SK-N-SH treated with all-trans-retinoic acid at 6 μM for 48 hours (cell line): ENCODE data around the gene IGFBP7.
A peak's percentile ranks its signal among the peaks of the same experiment; 100 is the strongest.

Source experiments
- ATAC-seq: fragments of 200-7000 bp; cut with Tn5 transposase; 3 replicates; pipeline ENCODE4 v1.9.1; 2020; ENCODE audit warnings: mild to moderate bottlenecking, moderate library complexity
- ARNTL ChIP-seq: fragments of 450-650 bp; formaldehyde crosslinking; IDR thresholded peaks from 2 replicates; pipeline ENCODE4 v1.5.0; 2020; ENCODE audit warnings: low read depth, mild to moderate bottlenecking, moderate library complexity, borderline replicate concordance
- BACH2 ChIP-seq: fragments of 250-450 bp; sonication (Bioruptor Pico); IDR thresholded peaks from 2 replicates; pipeline ENCODE4 v1.9.0; 2021; ENCODE audit warnings: mild to moderate bottlenecking, borderline replicate concordance
- CREB5 ChIP-seq: fragments of 250-450 bp; sonication (Bioruptor Pico); IDR thresholded peaks from 2 replicates; pipeline ENCODE4 v1.5.1; 2020; ENCODE audit warnings: low read depth, mild to moderate bottlenecking, moderate library complexity
- CSDC2 ChIP-seq: fragments of 250-450 bp; sonication (Bioruptor Pico); IDR thresholded peaks from 2 replicates; pipeline ENCODE4 v1.5.0; 2020; ENCODE audit warnings: mild to moderate bottlenecking, moderate library complexity
- ESRRG ChIP-seq: fragments of 250-450 bp; sonication (Bioruptor Pico); IDR thresholded peaks from 2 replicates; pipeline ENCODE4 v1.6.1; 2021; ENCODE audit warnings: mild to moderate bottlenecking
- GLIS3 ChIP-seq: fragments of 250-450 bp; sonication (Bioruptor Pico); IDR thresholded peaks from 2 replicates; pipeline ENCODE4 v1.5.0; 2020; ENCODE audit warnings: mild to moderate bottlenecking, moderate library complexity
- ISL1 ChIP-seq: fragments of 250-450 bp; sonication (Bioruptor Pico); IDR thresholded peaks from 2 replicates; pipeline ENCODE4 v2.1.2; 2022; ENCODE audit warnings: mild to moderate bottlenecking, moderate library complexity
- OSR1 ChIP-seq: fragments of 250-450 bp; sonication (Bioruptor Pico); IDR thresholded peaks from 2 replicates; pipeline ENCODE4 v1.8.0; 2022; ENCODE audit warnings: moderate library complexity, mild to moderate bottlenecking, inconsistent platforms
- PATZ1 ChIP-seq: fragments of 250-450 bp; sonication (Bioruptor Pico); IDR thresholded peaks from 2 replicates; pipeline ENCODE4 v1.8.0; 2020; ENCODE audit warnings: mild to moderate bottlenecking, moderate library complexity, borderline replicate concordance
- PPARA ChIP-seq: fragments of 250-450 bp; sonication (Bioruptor Pico); IDR thresholded peaks from 2 replicates; pipeline ENCODE4 v1.5.0; 2020; ENCODE audit warnings: mild to moderate bottlenecking, borderline replicate concordance
- RARB ChIP-seq: fragments of 250-450 bp; sonication (Bioruptor Pico); IDR thresholded peaks from 2 replicates; pipeline ENCODE4 v1.8.0; 2021; ENCODE audit warnings: mild to moderate bottlenecking, moderate library complexity
- SNAI2 ChIP-seq: fragments of 250-450 bp; sonication (Bioruptor Pico); IDR thresholded peaks from 2 replicates; pipeline ENCODE4 v1.5.0; 2020; ENCODE audit warnings: mild to moderate bottlenecking, moderate library complexity
- TCF4 ChIP-seq: fragments of 250-450 bp; sonication (Bioruptor Pico); IDR thresholded peaks from 2 replicates; pipeline ENCODE4 v1.8.0; 2021; ENCODE audit warnings: mild to moderate bottlenecking, moderate library complexity, borderline replicate concordance
- TOX ChIP-seq: fragments of 250-450 bp; sonication (Bioruptor Pico); IDR thresholded peaks from 2 replicates; pipeline ENCODE4 v1.8.0; 2021; ENCODE audit warnings: mild to moderate bottlenecking, moderate library complexity, borderline replicate concordance
- ZFP3 ChIP-seq: fragments of 250-450 bp; sonication (Bioruptor Pico); IDR thresholded peaks from 2 replicates; pipeline ENCODE4 v1.5.0; 2020; ENCODE audit warnings: mild to moderate bottlenecking, moderate library complexity
- ZFP30 ChIP-seq: fragments of 450-650 bp; formaldehyde crosslinking; IDR thresholded peaks from 2 replicates; pipeline ENCODE4 v1.5.0; 2022; ENCODE audit warnings: mild to moderate bottlenecking, moderate library complexity
- ZNF565 ChIP-seq: fragments of 450-650 bp; formaldehyde crosslinking; conservative IDR thresholded peaks from 2 replicates; pipeline ENCODE4 v1.5.0; 2020; ENCODE audit warnings: low read depth, mild to moderate bottlenecking, moderate library complexity
- ZNF70 ChIP-seq: fragments of 450-650 bp; formaldehyde crosslinking; IDR thresholded peaks from 2 replicates; pipeline ENCODE4 v1.5.0; 2020; ENCODE audit warnings: mild to moderate bottlenecking, moderate library complexity
- ZNF8 ChIP-seq: fragments of 450-650 bp; formaldehyde crosslinking; IDR thresholded peaks from 2 replicates; pipeline ENCODE4 v1.5.0; 2020; ENCODE audit warnings: mild to moderate bottlenecking, moderate library complexity
- TF ChIP-seq, protein P1 (sequence below): fragments of 250-450 bp; sonication (Bioruptor Pico); IDR thresholded peaks from 2 replicates; pipeline ENCODE4 v1.5.1; 2021; ENCODE audit warnings: mild to moderate bottlenecking, moderate library complexity

The IGFBP7 gene

DNA sequence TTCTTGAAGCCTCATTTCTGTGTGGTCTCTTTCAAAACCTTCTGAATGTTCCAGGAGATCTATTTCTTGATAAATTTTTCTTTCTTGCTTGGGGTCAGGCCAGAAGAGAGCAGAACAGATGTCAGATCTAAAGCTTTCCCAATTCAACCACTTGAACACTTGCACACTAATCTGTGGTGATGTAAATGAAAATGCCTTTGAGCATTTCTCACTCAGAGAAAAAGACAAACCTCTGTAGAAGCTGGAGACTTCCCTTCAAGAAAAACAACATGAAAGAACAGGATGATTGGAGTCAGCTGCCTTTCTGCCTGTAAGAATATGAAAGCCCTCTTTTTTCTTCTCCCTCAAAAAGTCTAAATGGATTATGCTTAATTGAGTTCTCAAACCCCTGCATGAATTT is 11.2 kb downstream of the IGFBP7 start:
- TF ChIP-seq ZNF565 (no peak), ZNF70 (CRISPR knock-in tag) (no peak), CREB5 (CRISPR knock-in tag) (no peak)

GRCh38 chr4:57098415-57098814 is 11.8 kb downstream of the IGFBP7 start:
- TF ChIP-seq TCF4 (CRISPR knock-in tag) (no peak), ISL1 (CRISPR knock-in tag) (no peak), PATZ1 (CRISPR knock-in tag) (no peak), ZNF8 (no peak), ESRRG (no peak), ZNF70 (CRISPR knock-in tag) (no peak)
- TF ChIP-seq, all 23 proteins: peak for 0
- ATAC-seq, result no peak; the same call in 2 of the 3 replicates

More for the DNA sequence above, 11.2 kb downstream of the IGFBP7 start:
- ATAC-seq, result no peak; the same call in 2 of the 3 replicates

- ATAC-seq, result no peak
- no peak for TF ChIP-seq OSR1 (CRISPR knock-in tag)
- TF ChIP-seq, protein P1, sequence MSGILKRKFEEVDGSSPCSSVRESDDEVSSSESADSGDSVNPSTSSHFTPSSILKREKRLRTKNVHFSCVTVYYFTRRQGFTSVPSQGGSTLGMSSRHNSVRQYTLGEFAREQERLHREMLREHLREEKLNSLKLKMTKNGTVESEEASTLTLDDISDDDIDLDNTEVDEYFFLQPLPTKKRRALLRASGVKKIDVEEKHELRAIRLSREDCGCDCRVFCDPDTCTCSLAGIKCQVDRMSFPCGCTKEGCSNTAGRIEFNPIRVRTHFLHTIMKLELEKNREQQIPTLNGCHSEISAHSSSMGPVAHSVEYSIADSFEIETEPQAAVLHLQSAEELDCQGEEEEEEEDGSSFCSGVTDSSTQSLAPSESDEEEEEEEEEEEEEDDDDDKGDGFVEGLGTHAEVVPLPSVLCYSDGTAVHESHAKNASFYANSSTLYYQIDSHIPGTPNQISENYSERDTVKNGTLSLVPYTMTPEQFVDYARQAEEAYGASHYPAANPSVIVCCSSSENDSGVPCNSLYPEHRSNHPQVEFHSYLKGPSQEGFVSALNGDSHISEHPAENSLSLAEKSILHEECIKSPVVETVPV, result no peak
- TF ChIP-seq BACH2, result no peak
Observed at GRCh38 chr4:57097711-57098110, 12.5 kb downstream of the IGFBP7 start.

GRCh38 chr4:57095956-57096355 is 14.2 kb downstream of the IGFBP7 start:
- no peak for ATAC-seq

GRCh38 chr4:57095245-57095644 is 14.9 kb downstream of the IGFBP7 start:
- ATAC-seq, result no peak

More at GRCh38 chr4:57095956-57096355, 14.2 kb downstream of the IGFBP7 start:
- TF ChIP-seq TCF4 (CRISPR knock-in tag), result no peak
- TF ChIP-seq ISL1 (CRISPR knock-in tag), result peak; percentile 48

GRCh38 chr4:57094832-57095223 is 15.4 kb downstream of the IGFBP7 start:
- peak; percentile 51; the same call in 2 of the 3 replicates for ATAC-seq
- TF ChIP-seq TCF4 (CRISPR knock-in tag), result no peak
- TF ChIP-seq ZFP30, result no peak
- no peak for TF ChIP-seq ZNF8
- TF ChIP-seq BACH2, result no peak
- no peak for TF ChIP-seq CSDC2
- no peak for TF ChIP-seq ZNF70 (CRISPR knock-in tag)

More at GRCh38 chr4:57095245-57095644, 14.9 kb downstream of the IGFBP7 start:
- no peak for TF ChIP-seq GLIS3 (CRISPR knock-in tag)
- no peak for TF ChIP-seq ZNF565

GRCh38 chr4:57093845-57094831 is 16.0 kb downstream of the IGFBP7 start:
- peak; percentile 31; the same call in 2 of the 3 replicates for ATAC-seq
- no peak for TF ChIP-seq GLIS3 (CRISPR knock-in tag)
- TF ChIP-seq CREB5 (CRISPR knock-in tag), result no peak
- TF ChIP-seq, protein P1, result no peak
- no peak for TF ChIP-seq ZFP30
- TF ChIP-seq RARB (CRISPR knock-in tag), result no peak
- no peak for TF ChIP-seq TCF4 (CRISPR knock-in tag)
- no peak for TF ChIP-seq OSR1 (CRISPR knock-in tag)
- no peak for TF ChIP-seq ARNTL (CRISPR knock-in tag)
- no peak for TF ChIP-seq TOX (CRISPR knock-in tag)
- no peak for TF ChIP-seq ZNF70 (CRISPR knock-in tag)
- TF ChIP-seq ZFP3 (CRISPR knock-in tag), result no peak
- no peak for TF ChIP-seq SNAI2 (CRISPR knock-in tag)
- TF ChIP-seq PPARA (CRISPR knock-in tag), result no peak
- no peak for TF ChIP-seq PATZ1 (CRISPR knock-in tag)
- no peak for TF ChIP-seq BACH2
- no peak for TF ChIP-seq ESRRG
